HG03280 (cell line): Measurements from ENCODE around the gene TP53TG3.
"Not testable (repeated sequence)": the region's sequence is repeated elsewhere in the genome, so short reads cannot be mapped to it uniquely, and the experiment has no call there.

Source experiments
- ATAC-seq: cut with Tn5 transposase; IDR thresholded peaks from one replicate; pipeline ENCODE4 v1.9.1; 2021; ENCODE audit warnings: mild to moderate bottlenecking, moderate library complexity; ENCODE audit not compliant: unreplicated experiment

Gene TP53TG3, protein sequence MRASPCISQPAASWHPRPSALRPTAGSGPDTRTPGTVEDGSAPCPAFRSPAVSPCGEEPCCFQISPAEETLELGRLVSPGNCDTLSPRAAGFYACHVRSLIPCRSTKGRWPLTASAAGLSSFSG

DNA sequence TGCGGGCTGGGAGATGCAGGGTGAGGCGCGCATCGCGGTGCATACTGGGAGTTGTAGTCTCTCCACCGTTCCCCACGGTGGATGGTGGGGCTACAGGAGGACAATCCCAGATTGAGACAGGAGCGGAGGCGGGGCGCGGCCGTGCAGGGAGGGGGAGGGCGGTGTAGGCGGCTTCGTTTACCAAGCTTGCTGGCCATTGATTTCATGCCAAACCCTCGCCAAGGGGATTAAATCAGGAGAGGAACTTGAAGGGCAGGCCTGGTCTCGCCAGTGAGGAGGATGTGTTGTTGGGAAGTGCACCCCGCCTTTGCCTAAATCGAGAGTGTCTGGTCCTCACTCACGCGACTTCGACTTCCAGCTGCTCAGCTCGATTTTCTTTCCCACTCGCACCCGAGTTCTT lies at the start of gene TP53TG3:
TSS of gene TP53TG3 (minus strand) at position 101 of the 400 bp plus-strand sequence. CDS start at position 33, 68 bp downstream.
- ATAC-seq, result not testable (repeated sequence)

DNA sequence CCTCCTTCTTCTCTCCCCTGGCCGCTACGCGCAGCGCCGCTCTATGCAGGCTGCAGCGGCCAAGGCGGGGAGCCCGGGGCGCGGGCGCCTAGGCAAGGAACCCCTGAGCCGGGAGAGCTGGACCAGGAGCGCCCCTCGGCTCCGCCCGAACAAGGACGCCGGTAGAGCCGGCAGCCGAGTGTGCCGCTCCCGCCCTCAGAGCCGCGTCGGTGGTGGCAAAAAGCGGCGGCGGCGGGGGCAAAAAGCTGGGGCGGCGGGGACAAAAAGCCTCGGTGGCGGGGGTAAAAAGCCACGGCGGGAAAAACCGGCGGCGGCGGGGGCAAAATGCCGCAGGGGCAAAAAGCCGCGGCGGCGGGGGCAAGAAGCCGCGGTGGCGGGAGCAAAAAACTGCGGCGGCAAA lies 25.1 kb downstream of the TP53TG3 start:
- not testable (repeated sequence) for ATAC-seq

DNA sequence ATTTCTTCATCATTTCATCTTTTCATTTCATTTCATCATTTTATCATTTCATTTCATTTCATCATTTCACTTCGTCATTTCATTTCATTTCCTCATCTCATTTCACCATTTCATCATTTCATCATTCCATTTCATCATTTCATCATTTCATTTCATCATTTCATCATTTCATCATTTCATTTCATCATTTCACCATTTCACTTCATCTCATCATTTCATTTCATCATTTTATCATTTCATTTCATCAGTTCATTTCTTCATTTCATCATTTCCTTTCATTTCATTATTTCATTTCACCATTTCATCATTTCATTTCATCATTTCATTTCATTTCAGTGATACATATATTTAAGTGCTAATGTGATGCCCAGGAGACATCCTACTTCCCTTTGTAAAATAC lies 28.4 kb downstream of the TP53TG3 start:
- not testable (repeated sequence) for ATAC-seq

DNA sequence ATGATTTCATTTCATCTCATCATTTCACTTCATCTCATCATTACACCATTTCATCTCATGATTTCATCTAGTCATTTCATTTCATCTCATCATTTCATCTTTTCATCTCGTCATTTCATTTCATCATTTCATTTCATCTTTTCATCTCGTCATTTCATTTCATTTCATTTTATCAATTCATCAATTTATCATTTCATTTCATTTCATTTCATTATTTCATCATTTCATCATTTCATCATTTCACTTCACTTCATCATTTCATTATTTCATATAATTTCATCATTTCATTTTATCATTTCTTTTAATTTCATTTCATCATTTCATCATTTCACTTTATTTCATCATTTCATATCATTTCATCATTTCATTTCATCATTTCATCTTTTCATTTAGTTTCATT lies 29.2 kb downstream of the TP53TG3 start:
- ATAC-seq, result not testable (repeated sequence)

DNA sequence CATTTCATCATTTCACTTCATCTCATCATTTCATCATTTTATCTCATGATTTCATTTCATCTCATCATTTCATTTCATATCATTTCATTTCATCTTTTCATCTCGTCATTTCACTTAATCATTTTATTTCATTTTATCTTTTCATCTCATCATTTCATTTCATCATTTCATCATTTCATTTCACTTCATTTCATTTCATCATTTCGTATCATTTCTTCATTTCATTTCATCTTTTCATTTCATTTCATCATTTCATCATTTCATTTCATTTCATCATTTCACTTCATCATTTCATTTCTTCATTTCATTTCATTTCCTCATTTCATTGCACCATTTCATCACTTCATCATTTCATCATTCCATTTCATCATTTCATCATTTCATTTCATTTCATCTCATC lies 29.8 kb downstream of the TP53TG3 start:
- ATAC-seq, result not testable (repeated sequence)

DNA sequence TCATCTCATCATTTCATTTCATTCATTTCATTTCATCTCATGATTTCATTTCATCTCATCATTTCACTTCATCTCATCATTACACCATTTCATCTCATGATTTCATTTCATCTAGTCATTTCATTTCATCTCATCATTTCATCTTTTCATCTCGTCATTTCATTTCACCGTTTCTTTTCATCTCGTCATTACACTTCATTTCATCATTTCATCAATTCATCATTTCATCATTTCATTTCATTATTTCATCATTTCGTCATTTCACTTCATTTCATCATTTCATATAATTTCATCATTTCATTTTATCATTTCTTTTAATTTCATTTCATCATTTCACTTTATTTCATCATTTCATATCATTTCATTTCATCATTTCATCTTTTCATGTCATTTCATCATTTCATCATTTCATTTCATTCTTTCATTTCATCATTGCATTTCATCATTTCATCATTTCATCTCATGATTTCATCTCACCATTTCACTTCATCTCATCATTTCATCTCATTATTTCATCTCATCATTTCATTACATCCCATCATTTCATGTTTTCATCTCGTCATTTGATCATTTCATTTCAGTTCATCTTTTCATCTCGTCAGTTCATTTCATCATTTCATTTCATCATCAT lies 30.6 kb downstream of the TP53TG3 start:
- ATAC-seq, result not testable (repeated sequence)

DNA sequence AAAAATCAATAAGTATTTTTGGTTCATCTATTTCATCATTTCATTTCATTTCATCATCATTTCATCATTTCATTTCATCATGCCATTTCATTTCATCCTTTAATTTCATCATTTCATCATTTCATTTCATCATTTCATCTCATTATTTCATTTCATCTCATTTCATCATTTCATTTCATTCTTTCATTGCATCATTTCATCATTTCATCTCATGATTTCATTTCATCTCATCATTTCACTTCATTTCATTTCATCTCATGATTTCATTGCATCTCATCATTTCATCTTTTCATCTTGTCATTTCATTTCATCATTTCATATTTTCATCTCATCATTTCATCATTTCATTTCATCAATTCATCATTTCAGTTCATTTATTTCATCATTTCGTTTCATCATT lies 31.2 kb downstream of the TP53TG3 start:
- ATAC-seq, result not testable (repeated sequence)

DNA sequence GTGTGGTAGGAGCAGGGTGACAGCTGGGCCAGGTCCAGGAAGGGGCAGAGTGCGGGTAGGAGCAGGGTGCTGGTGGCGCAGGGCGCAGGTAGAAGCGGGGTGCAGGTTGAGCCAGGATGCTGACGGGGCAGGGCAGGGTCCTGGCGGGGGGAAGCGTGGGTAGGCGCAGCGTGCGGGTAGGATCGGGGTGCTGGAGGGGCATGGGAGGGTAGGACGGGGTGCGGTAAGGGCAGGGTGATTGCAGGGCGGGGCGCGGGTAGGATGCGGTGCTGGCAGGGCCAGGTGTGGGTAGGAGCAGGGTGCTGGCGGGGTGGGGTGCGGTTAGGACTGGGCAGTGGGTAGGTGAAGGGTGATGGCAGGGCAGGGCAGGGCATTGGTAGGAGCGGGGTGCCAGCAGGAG lies 38.4 kb downstream of the TP53TG3 start:
- ATAC-seq, result not testable (repeated sequence)

DNA sequence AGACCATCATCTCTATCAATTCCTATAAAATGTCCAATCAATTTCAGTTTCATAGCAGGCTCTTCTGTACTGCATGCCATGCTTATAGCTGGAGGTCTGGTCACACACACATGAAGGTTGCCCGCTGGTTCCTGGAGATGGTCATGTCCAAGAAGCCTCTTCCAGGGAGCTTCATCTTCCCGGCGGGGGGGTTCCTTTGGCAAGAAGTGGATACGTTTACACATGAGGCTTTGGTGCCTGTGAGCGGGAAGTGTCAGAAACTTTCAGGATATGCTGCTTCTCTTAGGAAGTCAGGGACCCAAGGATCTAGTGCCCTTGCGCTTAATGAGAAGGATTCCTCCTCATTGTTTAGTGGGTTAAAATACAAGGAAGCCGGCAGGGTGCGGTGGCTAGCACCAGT lies 43.9 kb downstream of the TP53TG3 start:
- ATAC-seq, result not testable (repeated sequence)
